GM23338 (cell line): ENCODE data around the gene CHCHD6. TPM values are rescaled to one million over a fixed set of nuclear protein-coding genes. Genes with fewer than 3 reads are reported as not detected.
A peak's percentile ranks its signal among the peaks of the same experiment; 100 is the strongest.

Experiments
- ATAC-seq: fragments of 200-7000 bp; cut with Tn5 transposase; 3 replicates; pipeline ENCODE4 v1.9.1; 2020
- DNase-seq: peaks from one replicate; pipeline ENCODE4 v3.0.0-alpha.2; 2015; ENCODE audit warnings: low spot score
- H2AFZ ChIP-seq: fragments of 200-600 bp; sonication (generic); 2 replicates; pipeline ENCODE4 v1.8.0; 2016; ENCODE audit warnings: antibody characterized with exemption, mild to moderate bottlenecking, moderate library complexity
- H3F3A ChIP-seq: fragments of 200-600 bp; sonication (generic); replicated peaks from 2 replicates; pipeline ENCODE4 v1.8.0; 2017; ENCODE audit warnings: antibody characterized with exemption, mixed run types, low read depth
- H3K27ac ChIP-seq: fragments of 200-600 bp; sonication (generic); 2 replicates; pipeline ENCODE4 v1.6.1; 2016; ENCODE audit warnings: low read depth
- H3K27me3 ChIP-seq: fragments of 200-600 bp; sonication (generic); 2 replicates; pipeline ENCODE4 v1.8.0; 2016; ENCODE audit warnings: mild to moderate bottlenecking, mixed run types, moderate library complexity; ENCODE audit not compliant: insufficient read depth
- H3K36me3 ChIP-seq: fragments of 200-600 bp; sonication (generic); 2 replicates; pipeline ENCODE4 v1.8.0; 2016; ENCODE audit warnings: mild to moderate bottlenecking; ENCODE audit not compliant: insufficient read depth
- H3K4me1 ChIP-seq: fragments of 200-600 bp; sonication (generic); 2 replicates; pipeline ENCODE4 v1.8.0; 2016; ENCODE audit warnings: mild to moderate bottlenecking, moderate library complexity; ENCODE audit not compliant: insufficient read depth
- H3K4me2 ChIP-seq: fragments of 200-600 bp; sonication (generic); 2 replicates; pipeline ENCODE4 v1.7.1; 2017; ENCODE audit warnings: mixed run types
- H3K4me3 ChIP-seq: fragments of 200-600 bp; sonication (generic); 2 replicates; pipeline ENCODE4 v1.6.1; 2016; ENCODE audit warnings: mixed run types
- H3K79me2 ChIP-seq: fragments of 200-600 bp; sonication (generic); replicated peaks from 2 replicates; pipeline ENCODE4 v1.8.0; 2017; ENCODE audit warnings: mild to moderate bottlenecking; ENCODE audit not compliant: insufficient read depth
- H3K9me2 ChIP-seq: fragments of 200-600 bp; sonication (generic); 2 replicates; pipeline ENCODE4 v1.8.0; 2017; ENCODE audit not compliant: insufficient read depth
- H4K20me1 ChIP-seq: fragments of 200-600 bp; sonication (generic); replicated peaks from 2 replicates; pipeline ENCODE4 v1.8.0; 2017; ENCODE audit warnings: mild to moderate bottlenecking; ENCODE audit not compliant: insufficient read depth
- H3K27ac Mint-ChIP-seq: 2 replicates; pipeline ENCODE4 v1.8.0; 2020; ENCODE audit warnings: inconsistent platforms, mild to moderate bottlenecking, moderate library complexity, mixed read lengths
- H3K27me3 Mint-ChIP-seq: 3 replicates; pipeline ENCODE4 v1.8.0; 2022; ENCODE audit warnings: low read depth, mild to moderate bottlenecking, moderate library complexity, mixed read lengths, inconsistent platforms; ENCODE audit not compliant: insufficient read depth, poor library complexity
- H3K36me3 Mint-ChIP-seq: 3 replicates; pipeline ENCODE4 v1.8.0; 2021; ENCODE audit warnings: low read depth, mild to moderate bottlenecking, inconsistent platforms, moderate library complexity, mixed read lengths
- H3K4me1 Mint-ChIP-seq: 3 replicates; pipeline ENCODE4 v1.8.0; 2020; ENCODE audit warnings: mild to moderate bottlenecking, inconsistent platforms, mixed read lengths
- H3K4me3 Mint-ChIP-seq: 3 replicates; pipeline ENCODE4 v1.8.0; 2021; ENCODE audit warnings: moderate library complexity, mild to moderate bottlenecking, inconsistent platforms, mixed read lengths
- H3K9me3 Mint-ChIP-seq: 3 replicates; pipeline ENCODE4 v1.8.0; 2020; ENCODE audit warnings: moderate library complexity, mild to moderate bottlenecking, inconsistent platforms, mixed read lengths
- CREB1 ChIP-seq: fragments of 250-450 bp; sonication (Bioruptor Pico); IDR thresholded peaks from 2 replicates; pipeline ENCODE4 v1.5.0; 2020; ENCODE audit warnings: low read depth, mild to moderate bottlenecking, moderate library complexity
- CTCF ChIP-seq, 2 experiments: fragments of 200-600 bp in 1 of 2; sonication (generic) in 1 of 2; conservative IDR thresholded peaks; 2 replicates each; pipeline versions ENCODE4 v1.5.1 to v1.6.1; 2016 to 2017; ENCODE audit warnings: antibody characterized with exemption in 2 of 2, low read depth in 2 of 2, mild to moderate bottlenecking in 2 of 2, moderate library complexity in 1 of 2
- NANOG ChIP-seq: IDR thresholded peaks from 2 replicates; pipeline ENCODE4 v1.6.1; 2016; ENCODE audit warnings: antibody characterized with exemption, borderline replicate concordance
- POLR2AphosphoS5 ChIP-seq: IDR thresholded peaks from 2 replicates; pipeline ENCODE4 v1.6.1; 2016; ENCODE audit warnings: antibody characterized with exemption, low read depth
- STAT1 ChIP-seq: IDR thresholded peaks from one replicate; pipeline ENCODE4 v1.6.1; 2016; ENCODE audit warnings: antibody characterized with exemption; ENCODE audit not compliant: unreplicated experiment
- ZNF331 ChIP-seq: fragments of 250-450 bp; sonication (Bioruptor Pico); IDR thresholded peaks from 2 replicates; pipeline ENCODE4 v1.5.0; 2020; ENCODE audit warnings: low read depth, mild to moderate bottlenecking, moderate library complexity
- ZNF462 ChIP-seq: fragments of 250-450 bp; sonication (Bioruptor Pico); IDR thresholded peaks from 2 replicates; pipeline ENCODE4 v1.5.0; 2020; ENCODE audit warnings: mild to moderate bottlenecking, moderate library complexity
- polyA plus RNA-seq: library from polyadenylated mRNA; unstranded; fragments of >200 nt; fragmentation: Nextera tagmentation; extraction: Ambion mirVana; gene quantifications from 2 replicates; pipeline ENCODE4 v1.2.1, GENCODE V29; 2016
- total RNA-seq: library from RNA; depleted of rRNA; stranded (reverse); fragments of >200 nt; shearing (Covaris generic); gene quantifications from 2 replicates; pipeline ENCODE4 v1.2.3, GENCODE V29; 2014

CHCHD6 gene
- total and polyA plus RNA-seq, 2 experiments from 2014 or later, result 28.8 to 43.0 TPM

GRCh38 chr3:126858401-126858800, 154.4 kb downstream of the CHCHD6 start:
- DNase-seq (no peak), ATAC-seq (peak; percentile 62)
- Histone ChIP-seq H3K9me2 (no peaks in the 10 kb centered on the region), H3F3A (no peaks in the 10 kb centered on the region), H3K4me2 (no peak overlapping the region), H3K79me2 (no peaks in the 10 kb centered on the region), H3K27me3 (no peaks in the 10 kb centered on the region), H3K4me1 (peaks cover 4% of the 10 kb centered on the region; the same call in 1 of the 2 replicates), H3K27ac (no peak overlapping the region), H3K4me3 (no peak overlapping the region), H2AFZ (no peak overlapping the region), H4K20me1 (no peaks in the 10 kb centered on the region), H3K36me3 (no peaks in the 10 kb centered on the region)
- H3K4me1 Mint-ChIP-seq, result peaks cover 37% of the 10 kb centered on the region
- TF ChIP-seq ZNF462 (CRISPR knock-in tag) (no peak), POLR2AphosphoS5 (no peak), STAT1 (no peak), CTCF (conservative IDR thresholded peaks at IDR 0.05; ENCODE audit: low read depth in 2 of 2) (no peak), ZNF331 (CRISPR knock-in tag) (no peak), NANOG (no peak), CREB1 (CRISPR knock-in tag) (no peak)
- H3K9me3 Mint-ChIP-seq, result 0 out of 3 replicates have a peak, but pooled peaks cover 2% of the 10 kb centered on the region
- H3K27ac Mint-ChIP-seq, result peak overlapping the region; percentile 14
- no peak overlapping the region for H3K4me3 Mint-ChIP-seq
- peaks cover 6% of the 10 kb centered on the region for H3K36me3 Mint-ChIP-seq
- peaks cover 8% of the 10 kb centered on the region for H3K27me3 Mint-ChIP-seq
